ENCODE measurements around the gene L3MBTL4. TPM values are rescaled to one million over a fixed set of nuclear protein-coding genes. Genes with fewer than 3 reads are reported as not detected.
"Not testable (repeated sequence)": the region's sequence is repeated elsewhere in the genome, so short reads cannot be mapped to it uniquely, and the experiment has no call there.

L3MBTL4 gene
- total RNA-seq, 1 donor from 2014 or later = not detected

DNA sequence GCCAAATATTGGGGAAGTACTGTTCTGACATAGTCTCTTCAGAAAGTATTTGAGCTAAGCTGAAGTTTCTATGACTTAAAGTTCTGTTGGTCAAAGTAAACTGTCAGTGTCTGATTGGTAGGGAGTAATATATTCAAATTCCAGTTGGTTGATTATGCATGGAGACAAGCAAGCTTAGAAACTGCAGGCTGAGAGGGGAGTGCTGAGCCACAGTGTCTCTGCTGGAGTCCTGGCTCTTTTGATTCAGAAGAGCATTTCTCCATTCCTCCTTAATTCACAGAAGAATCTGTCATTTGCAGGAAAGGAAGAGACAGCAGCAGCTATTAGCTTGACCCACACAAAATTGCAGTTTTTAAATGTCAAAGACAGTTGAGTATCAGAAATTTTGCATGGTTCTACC is 318.0 kb downstream of the L3MBTL4 start:
- H3K4me3 ChIP-seq = no peak overlapping the region
- TF ChIP-seq, protein P1, sequence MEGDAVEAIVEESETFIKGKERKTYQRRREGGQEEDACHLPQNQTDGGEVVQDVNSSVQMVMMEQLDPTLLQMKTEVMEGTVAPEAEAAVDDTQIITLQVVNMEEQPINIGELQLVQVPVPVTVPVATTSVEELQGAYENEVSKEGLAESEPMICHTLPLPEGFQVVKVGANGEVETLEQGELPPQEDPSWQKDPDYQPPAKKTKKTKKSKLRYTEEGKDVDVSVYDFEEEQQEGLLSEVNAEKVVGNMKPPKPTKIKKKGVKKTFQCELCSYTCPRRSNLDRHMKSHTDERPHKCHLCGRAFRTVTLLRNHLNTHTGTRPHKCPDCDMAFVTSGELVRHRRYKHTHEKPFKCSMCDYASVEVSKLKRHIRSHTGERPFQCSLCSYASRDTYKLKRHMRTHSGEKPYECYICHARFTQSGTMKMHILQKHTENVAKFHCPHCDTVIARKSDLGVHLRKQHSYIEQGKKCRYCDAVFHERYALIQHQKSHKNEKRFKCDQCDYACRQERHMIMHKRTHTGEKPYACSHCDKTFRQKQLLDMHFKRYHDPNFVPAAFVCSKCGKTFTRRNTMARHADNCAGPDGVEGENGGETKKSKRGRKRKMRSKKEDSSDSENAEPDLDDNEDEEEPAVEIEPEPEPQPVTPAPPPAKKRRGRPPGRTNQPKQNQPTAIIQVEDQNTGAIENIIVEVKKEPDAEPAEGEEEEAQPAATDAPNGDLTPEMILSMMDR (IDR thresholded peaks at IDR 0.05) = no peak
- no peaks in the 10 kb centered on the region for H3K9me3 ChIP-seq
- no peaks in the 10 kb centered on the region for H3K36me3 ChIP-seq
- no peaks in the 10 kb centered on the region for H3K4me1 ChIP-seq
- no peak for DNase-seq (ENCODE audit: low spot score in 2 of 2)
- no peaks in the 10 kb centered on the region for H3K27me3 ChIP-seq
- intact Hi-C loops (cut with DNase I) = no loop called here
- H3K27ac ChIP-seq = no peak overlapping the region

DNA sequence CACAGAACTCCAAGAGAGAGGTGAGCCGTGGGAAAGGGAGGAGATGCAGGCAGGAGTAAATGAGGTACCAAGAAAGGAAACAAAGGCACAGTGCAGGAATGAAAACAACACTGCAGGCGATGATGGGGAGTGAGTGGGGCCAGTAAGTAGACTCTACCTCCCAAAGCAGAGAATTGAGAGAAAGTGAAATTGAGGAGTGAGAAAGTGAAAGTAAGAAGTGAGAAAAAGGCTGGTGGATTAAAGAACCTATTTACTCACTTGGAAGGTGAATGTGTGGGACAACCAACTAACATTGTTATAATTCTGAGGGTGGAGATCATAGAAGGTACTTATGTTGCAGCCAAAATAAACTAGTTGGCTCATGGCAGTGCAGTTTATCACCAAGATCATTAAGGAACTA is 326.3 kb downstream of the L3MBTL4 start:
- no peaks in the 10 kb centered on the region for H3K4me1 ChIP-seq
- DNase-seq (ENCODE audit: low spot score in 2 of 2) = no peak
- no peaks in the 10 kb centered on the region for H3K27me3 ChIP-seq
- H3K4me3 ChIP-seq = no peak overlapping the region
- H3K27ac ChIP-seq = no peak overlapping the region
- intact Hi-C loops (cut with DNase I) = no loop called here
- H3K36me3 ChIP-seq = no peaks in the 10 kb centered on the region
- TF ChIP-seq, protein P1 (IDR thresholded peaks at IDR 0.05) = no peak
- H3K9me3 ChIP-seq = no peaks in the 10 kb centered on the region

DNA sequence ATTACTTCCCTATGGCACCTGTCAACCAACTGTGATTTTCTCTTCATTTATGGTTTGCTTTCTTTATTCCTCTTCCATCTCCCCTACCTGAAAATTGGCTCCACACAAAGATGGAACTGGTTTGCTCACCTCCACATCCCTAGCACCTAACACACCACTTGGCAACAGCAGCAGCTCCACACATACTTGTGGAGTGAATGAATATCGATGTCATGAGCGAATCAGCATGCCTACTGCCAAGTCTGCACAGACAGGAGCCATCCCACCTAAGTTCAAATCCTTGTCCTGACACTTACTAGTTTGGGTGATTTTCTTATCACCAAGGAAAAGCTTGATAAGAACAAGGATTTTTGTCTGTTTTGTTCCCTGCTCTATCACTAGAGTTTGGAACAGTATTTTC is 328.0 kb downstream of the L3MBTL4 start:
- H3K4me3 ChIP-seq = no peak overlapping the region
- no peaks in the 10 kb centered on the region for H3K36me3 ChIP-seq
- TF ChIP-seq, protein P1 (IDR thresholded peaks at IDR 0.05) = no peak
- H3K4me1 ChIP-seq = no peaks in the 10 kb centered on the region
- intact Hi-C loops (cut with DNase I) = no loop called here
- no peaks in the 10 kb centered on the region for H3K9me3 ChIP-seq
- no peak for DNase-seq (ENCODE audit: low spot score in 2 of 2)
- H3K27me3 ChIP-seq = no peaks in the 10 kb centered on the region
- no peak overlapping the region for H3K27ac ChIP-seq

DNA sequence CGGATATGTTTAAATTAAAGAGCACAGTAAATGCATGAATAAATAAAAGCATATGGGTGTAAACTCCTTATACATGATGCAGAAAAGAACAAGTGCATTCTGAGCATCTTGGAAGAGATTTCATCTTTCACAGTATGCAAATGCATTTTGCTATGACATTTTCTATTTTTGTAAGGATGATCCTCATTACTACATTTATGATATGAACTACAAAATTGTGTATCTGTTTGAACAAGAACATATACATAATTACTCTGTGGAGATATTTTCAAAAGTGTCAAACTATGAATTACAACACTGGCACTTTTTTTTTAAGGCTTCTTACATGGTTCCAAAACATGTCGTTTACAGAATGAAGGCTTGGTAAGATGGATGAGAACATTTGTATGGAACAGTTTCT is 335.3 kb downstream of the L3MBTL4 start:
- Histone ChIP-seq H3K4me1 (no peaks in the 10 kb centered on the region), H3K4me3 (no peak overlapping the region), H3K36me3 (no peaks in the 10 kb centered on the region), H3K27ac (no peak overlapping the region), H3K9me3 (no peaks in the 10 kb centered on the region), H3K27me3 (no peaks in the 10 kb centered on the region)
- TF ChIP-seq, protein P1 (IDR thresholded peaks at IDR 0.05) = no peak
- no peak for DNase-seq (ENCODE audit: low spot score in 2 of 2)
- intact Hi-C loops (cut with DNase I) = no loop called here

DNA sequence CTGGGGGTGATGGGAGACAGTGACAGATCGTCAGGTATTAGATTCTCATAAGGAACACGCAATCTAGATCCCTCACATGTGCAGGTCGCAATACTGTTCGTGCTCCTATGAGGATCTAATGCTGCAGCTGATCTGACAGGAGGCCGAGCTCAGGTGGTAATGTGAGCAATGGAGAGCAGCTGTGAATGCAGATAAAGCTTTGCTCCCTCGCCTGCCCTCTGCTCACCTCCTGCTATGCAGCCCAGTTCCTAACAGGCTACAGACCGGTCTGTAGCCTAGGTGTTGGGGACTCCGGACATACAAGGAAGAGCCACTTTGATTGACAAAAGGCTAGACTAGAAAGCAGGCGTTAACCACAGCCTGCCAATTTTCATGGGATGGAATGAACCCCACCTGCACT is 335.8 kb downstream of the L3MBTL4 start:
- intact Hi-C loops (cut with DNase I) = no loop called here
- no peak for DNase-seq (ENCODE audit: low spot score in 2 of 2)

DNA sequence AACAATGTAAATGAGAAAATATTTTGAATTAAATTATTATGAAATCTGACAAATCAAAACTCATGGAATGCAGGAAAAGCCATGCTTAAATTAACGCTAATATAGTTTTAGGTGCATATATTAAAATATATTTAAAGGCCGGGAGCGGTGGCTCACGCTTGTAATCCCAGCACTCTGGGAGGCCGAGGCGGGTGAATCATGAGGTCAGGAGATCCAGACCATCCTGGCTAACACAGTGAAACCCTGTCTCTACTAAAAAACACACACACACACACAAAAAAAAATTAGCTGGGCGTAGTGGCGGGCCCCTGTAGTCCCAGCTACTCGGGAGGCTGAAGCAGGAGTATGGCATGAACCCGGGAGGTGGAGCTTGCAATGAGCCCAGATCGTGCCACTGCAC is 342.3 kb downstream of the L3MBTL4 start:
- H3K27ac ChIP-seq; H3K27me3 ChIP-seq; intact Hi-C loops (cut with DNase I); H3K9me3 ChIP-seq; H3K36me3 ChIP-seq; H3K4me1 ChIP-seq; DNase-seq (ENCODE audit: low spot score in 2 of 2); H3K4me3 ChIP-seq: not testable (repeated sequence)

More for the DNA sequence above, 335.8 kb downstream of the L3MBTL4 start:
- Histone ChIP-seq H3K27me3 (no peaks in the 10 kb centered on the region), H3K36me3 (no peaks in the 10 kb centered on the region), H3K9me3 (no peaks in the 10 kb centered on the region), H3K4me3 (no peak overlapping the region), H3K4me1 (no peaks in the 10 kb centered on the region), H3K27ac (no peak overlapping the region)
- TF ChIP-seq, protein P1 (IDR thresholded peaks at IDR 0.05) = no peak

Measured in ascending aorta (tissue), 2 donors.